SK-N-SH (cell line): ENCODE results near the gene MKRN2. TPM values are rescaled to one million over a fixed set of nuclear protein-coding genes. Genes with fewer than 3 reads are reported as not detected.
"Not testable (repeated sequence)": the region's sequence is repeated elsewhere in the genome, so short reads cannot be mapped to it uniquely, and the experiment has no call there.

Source experiments
- CTCF ChIA-PET: fragments of 300-600, 350-600 bp; formaldehyde crosslinking; extraction: SDS; loops from one replicate; lab custom pipeline; 2021; lab: Yijun Ruan, JAX
- POLR2A ChIA-PET: fragments of 350-600 bp; sonication (Branson Sonifier 250); formaldehyde crosslinking; extraction: SDS; loops from one replicate; lab custom pipeline; 2020; ENCODE audit warnings: antibody characterized with exemption, inconsistent platforms; lab: Yijun Ruan, JAX
- DNase-seq: peaks from one replicate; pipeline ENCODE4 v3.0.0; 2012
- H2AFZ ChIP-seq: fragments of 200-600 bp; sonication (generic); 2 replicates; pipeline ENCODE4 v1.8.1; 2016; ENCODE audit warnings: antibody characterized with exemption, mild to moderate bottlenecking, low read depth
- H3F3A ChIP-seq: fragments of 200-600 bp; sonication (generic); replicated peaks from 2 replicates; pipeline ENCODE3; 2016; ENCODE audit warnings: antibody characterized with exemption, mild to moderate bottlenecking; ENCODE audit not compliant: insufficient read depth
- H3K27ac ChIP-seq, 2 experiments: fragments of 200-500 bp in 1 of 2; fragments of 200-600 bp in 1 of 2; sonication (Bioruptor generic) in 1 of 2; sonication (generic), shearing (Covaris generic) in 1 of 2; 2 replicates each; pipeline versions ENCODE4 v1.5.1 to v1.6.1; 2014 to 2016; ENCODE audit warnings: low read depth in 2 of 2, inconsistent platforms in 1 of 2, low read length in 1 of 2, mild to moderate bottlenecking in 1 of 2, mixed read lengths in 1 of 2
- H3K27me3 ChIP-seq: fragments of 200-600 bp; sonication (generic), shearing (Covaris generic); 2 replicates; pipeline ENCODE4 v1.6.1; 2016; ENCODE audit warnings: mixed run types; ENCODE audit not compliant: insufficient read depth
- H3K36me3 ChIP-seq, 2 experiments: fragments of 200-500 bp in 1 of 2; fragments of 200-600 bp in 1 of 2; sonication (Bioruptor generic) in 1 of 2; sonication (generic) in 1 of 2; replicated peaks in 1 of 2; 2 replicates each; pipeline versions ENCODE3 to v1.5.1; 2014 to 2016; ENCODE audit warnings: low read length in 1 of 2, mild to moderate bottlenecking in 1 of 2; ENCODE audit not compliant: insufficient read depth in 2 of 2, control insufficient read depth in 1 of 2
- H3K4me1 ChIP-seq, 2 experiments: fragments of 200-500 bp in 1 of 2; fragments of 200-600 bp in 1 of 2; sonication (Bioruptor generic) in 1 of 2; sonication (generic), shearing (Covaris generic) in 1 of 2; 2 replicates each; pipeline versions ENCODE4 v1.5.1 to v1.6.1; 2014 to 2016; ENCODE audit warnings: low read depth in 1 of 2, low read length in 1 of 2, mixed run types in 1 of 2; ENCODE audit not compliant: insufficient read depth in 2 of 2, control insufficient read depth in 1 of 2
- H3K4me2 ChIP-seq: fragments of 200-600 bp; sonication (generic), shearing (Covaris generic); 2 replicates; pipeline ENCODE4 v1.6.1; 2017; ENCODE audit warnings: mixed run types
- H3K4me3 ChIP-seq, 2 experiments: fragments of 200-500 bp in 1 of 2; fragments of 200-600 bp in 1 of 2; sonication (Bioruptor generic) in 1 of 2; sonication (generic), shearing (Covaris generic) in 1 of 2; 2 replicates each; pipeline versions ENCODE4 v1.5.1 to v1.8.1; 2014 to 2016; ENCODE audit warnings: low read depth in 2 of 2, inconsistent platforms in 1 of 2, low read length in 1 of 2, mild to moderate bottlenecking in 1 of 2, mixed read lengths in 1 of 2, moderate library complexity in 1 of 2
- H3K79me2 ChIP-seq: fragments of 200-600 bp; sonication (generic); 2 replicates; pipeline ENCODE4 v1.8.1; 2017; ENCODE audit warnings: mild to moderate bottlenecking; ENCODE audit not compliant: insufficient read depth
- H3K9ac ChIP-seq: fragments of 200-600 bp; sonication (generic); 2 replicates; pipeline ENCODE4 v1.6.1; 2017; ENCODE audit warnings: mixed run types
- H3K9me2 ChIP-seq: fragments of 200-600 bp; sonication (generic); 2 replicates; pipeline ENCODE4 v1.6.1; 2017; ENCODE audit warnings: mixed run types
- H3K9me3 ChIP-seq: fragments of 200-600 bp; sonication (generic); 2 replicates; pipeline ENCODE4 v1.6.1; 2017; ENCODE audit warnings: mixed run types, mild to moderate bottlenecking, moderate library complexity
- H4K20me1 ChIP-seq: fragments of 200-600 bp; sonication (generic); 2 replicates; pipeline ENCODE4 v1.6.1; 2017; ENCODE audit warnings: mild to moderate bottlenecking, mixed run types; ENCODE audit not compliant: insufficient read depth
- CHD2 ChIP-seq: fragments of 150-350 bp; IDR thresholded peaks from 2 replicates; pipeline ENCODE4 v1.6.1; 2018; ENCODE audit warnings: low read length; ENCODE audit not compliant: partially characterized antibody
- FOSL2 ChIP-seq: IDR thresholded peaks from 2 replicates; pipeline ENCODE4 v1.4.0; 2012; ENCODE audit warnings: low read depth, mild to moderate bottlenecking, moderate library complexity, borderline replicate concordance
- NFIC ChIP-seq: IDR thresholded peaks from 2 replicates; pipeline ENCODE4 v1.4.0; 2012; ENCODE audit warnings: borderline replicate concordance
- RAD21 ChIP-seq: IDR thresholded peaks from 2 replicates; pipeline ENCODE4 v1.6.1; 2012; ENCODE audit warnings: mild to moderate bottlenecking, low read length
- RCOR1 ChIP-seq: fragments of 150-350 bp; IDR thresholded peaks from 2 replicates; pipeline ENCODE4 v1.6.1; 2017; ENCODE audit warnings: antibody characterized with exemption, low read length
- WGBS: methylation state at CpG from one replicate; pipeline ENCODE4 v1.1.6; 2017; ENCODE audit warnings: low lambda C conversion rate; 5-methylcytosine and 5-hydroxymethylcytosine counted together
- polyA plus RNA-seq, 3 experiments: library from polyadenylated mRNA; depleted of rRNA; stranded (reverse); fragments of >200 nt; gene quantifications; 2 replicates each; pipeline ENCODE4 v1.2.3, GENCODE V29; 2012
- TF ChIP-seq, protein P1 (sequence below): fragments of 200-600 bp; sonication (generic); IDR thresholded peaks from 2 replicates; pipeline ENCODE4 v1.6.1; 2017; ENCODE audit warnings: antibody characterized with exemption, mild to moderate bottlenecking, moderate library complexity
- TF ChIP-seq, protein P2 (sequence below): IDR thresholded peaks from 2 replicates; pipeline ENCODE4; 2012

The MKRN2 gene
- polyA plus RNA-seq, 1 of the 3 experiments (the other 2 are of a cell fraction), result 29.8 TPM

DNA sequence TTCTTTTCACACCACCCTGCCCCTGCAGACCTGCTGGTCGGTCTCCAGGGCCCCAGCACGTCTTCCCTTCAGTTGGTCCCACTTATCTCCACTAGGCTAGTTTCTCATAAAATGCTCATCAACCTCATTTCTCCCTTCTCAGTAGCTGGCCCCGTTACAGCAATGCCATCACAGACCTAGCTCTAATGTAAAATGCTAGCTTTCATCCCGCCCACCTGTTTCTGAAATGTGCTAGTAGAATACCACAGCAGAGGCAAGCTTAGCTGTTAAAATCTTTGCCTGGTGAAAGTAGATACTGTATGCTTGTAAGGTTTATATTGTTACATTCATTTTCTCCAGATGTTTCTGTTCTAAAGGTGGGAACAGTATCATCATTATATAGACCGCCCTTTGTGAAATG is 24.7 kb upstream of the MKRN2 start (continued):
- TF ChIP-seq CHD2 (no peak), FOSL2 (no peak)
- TF ChIP-seq, all 33 proteins: peak for 0

DNA sequence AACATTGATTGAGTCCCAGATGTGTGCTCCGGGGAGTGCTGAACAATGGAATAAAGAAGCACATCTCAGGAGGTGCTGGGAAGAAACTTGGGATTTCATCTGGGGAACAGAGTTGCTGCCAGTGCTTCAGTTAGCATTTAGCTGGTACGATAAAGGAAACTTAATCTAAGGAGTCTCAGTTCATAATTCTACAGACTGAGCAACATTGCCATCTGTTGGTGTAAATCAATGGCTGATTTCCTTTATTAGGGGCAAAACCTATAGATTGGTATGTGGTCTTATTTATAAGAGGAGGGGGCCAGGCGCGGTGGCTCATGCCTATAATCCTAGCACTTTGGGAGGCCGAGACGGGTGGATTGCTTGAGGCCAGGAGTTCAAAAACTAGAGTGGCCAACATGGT is 20.5 kb upstream of the MKRN2 start:
- no peak for DNase-seq
- Histone ChIP-seq H3F3A (no peaks in the 10 kb centered on the region), H3K9me2 (no peaks in the 10 kb centered on the region), H2AFZ (no peak overlapping the region), H3K4me2 (no peak overlapping the region), H3K4me1 (no peaks in the 10 kb centered on the region), H3K27me3 (no peaks in the 10 kb centered on the region), H3K9me3 (no peaks in the 10 kb centered on the region), H3K4me3 (no peak overlapping the region), H3K79me2 (no peaks in the 10 kb centered on the region), H4K20me1 (no peaks in the 10 kb centered on the region), H3K27ac (no peak overlapping the region), H3K9ac (no peak overlapping the region), H3K36me3 (peaks cover 12 to 16% of the 10 kb centered on the region in 2 experiments)
- 90% methylated on average over 6 of the region's 6 CpGs for WGBS
- ChIA-PET CTCF (interaction anchor here (0.7 to 2.4 kb wide), 3 partner anchors 16 to 53 kb away, joined by 3 to 8 read pairs (median 3); partner anchors contain the start of gene TSEN2), POLR2A (no interaction called here)
- TF ChIP-seq, protein P1, sequence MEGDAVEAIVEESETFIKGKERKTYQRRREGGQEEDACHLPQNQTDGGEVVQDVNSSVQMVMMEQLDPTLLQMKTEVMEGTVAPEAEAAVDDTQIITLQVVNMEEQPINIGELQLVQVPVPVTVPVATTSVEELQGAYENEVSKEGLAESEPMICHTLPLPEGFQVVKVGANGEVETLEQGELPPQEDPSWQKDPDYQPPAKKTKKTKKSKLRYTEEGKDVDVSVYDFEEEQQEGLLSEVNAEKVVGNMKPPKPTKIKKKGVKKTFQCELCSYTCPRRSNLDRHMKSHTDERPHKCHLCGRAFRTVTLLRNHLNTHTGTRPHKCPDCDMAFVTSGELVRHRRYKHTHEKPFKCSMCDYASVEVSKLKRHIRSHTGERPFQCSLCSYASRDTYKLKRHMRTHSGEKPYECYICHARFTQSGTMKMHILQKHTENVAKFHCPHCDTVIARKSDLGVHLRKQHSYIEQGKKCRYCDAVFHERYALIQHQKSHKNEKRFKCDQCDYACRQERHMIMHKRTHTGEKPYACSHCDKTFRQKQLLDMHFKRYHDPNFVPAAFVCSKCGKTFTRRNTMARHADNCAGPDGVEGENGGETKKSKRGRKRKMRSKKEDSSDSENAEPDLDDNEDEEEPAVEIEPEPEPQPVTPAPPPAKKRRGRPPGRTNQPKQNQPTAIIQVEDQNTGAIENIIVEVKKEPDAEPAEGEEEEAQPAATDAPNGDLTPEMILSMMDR, result peak; percentile 33; the same call in 1 of the 2 replicates
- no peak for TF ChIP-seq NFIC
- peak; percentile 39 for TF ChIP-seq RAD21

DNA sequence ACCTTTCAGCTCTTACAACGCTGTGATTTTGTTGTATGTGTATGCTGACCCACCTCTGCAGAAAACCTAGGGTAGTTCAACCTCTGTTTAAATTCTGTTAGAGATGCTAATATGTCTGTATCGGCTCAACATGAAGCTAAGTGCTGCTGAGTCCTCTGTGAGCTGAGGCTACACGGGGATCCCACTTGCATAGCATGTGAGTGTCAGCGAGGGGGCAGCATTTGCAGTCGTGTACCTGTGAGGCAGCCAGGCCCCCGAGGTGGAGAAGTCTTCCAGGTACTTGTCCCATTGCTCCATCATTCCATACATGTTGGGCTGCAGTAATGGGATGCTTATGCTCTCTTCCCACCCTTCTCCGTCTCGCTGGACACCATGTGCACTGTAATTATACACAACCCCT is 15.3 kb upstream of the MKRN2 start:
- Histone ChIP-seq H2AFZ (no peak overlapping the region), H3K9ac (no peak overlapping the region), H3K79me2 (no peaks in the 10 kb centered on the region), H3K4me2 (no peak overlapping the region), H3K27me3 (no peaks in the 10 kb centered on the region), H3K4me3 (no peak overlapping the region), H3K36me3 (peaks cover 0 to 3% of the 10 kb centered on the region in 2 experiments), H3K9me3 (no peaks in the 10 kb centered on the region), H3F3A (no peaks in the 10 kb centered on the region), H4K20me1 (no peaks in the 10 kb centered on the region), H3K27ac (no peak overlapping the region), H3K9me2 (no peaks in the 10 kb centered on the region), H3K4me1 (peaks cover 0 to 2% of the 10 kb centered on the region in 2 experiments; a peak in 1 of 4 replicates)
- 64% methylated on average over 8 of the region's 8 CpGs for WGBS
- CTCF ChIA-PET, result interaction anchor here (1.0 to 1.2 kb wide), 2 partner anchors 18 to 40 kb away, joined by 3 read pairs; no protein-coding TSS in a partner anchor
- POLR2A ChIA-PET, result no interaction called here
- peak; percentile 18 for DNase-seq
- TF ChIP-seq RAD21, result 0 out of 2 replicates have a peak, but pooled peaks have one; percentile 5
- TF ChIP-seq, protein P2, sequence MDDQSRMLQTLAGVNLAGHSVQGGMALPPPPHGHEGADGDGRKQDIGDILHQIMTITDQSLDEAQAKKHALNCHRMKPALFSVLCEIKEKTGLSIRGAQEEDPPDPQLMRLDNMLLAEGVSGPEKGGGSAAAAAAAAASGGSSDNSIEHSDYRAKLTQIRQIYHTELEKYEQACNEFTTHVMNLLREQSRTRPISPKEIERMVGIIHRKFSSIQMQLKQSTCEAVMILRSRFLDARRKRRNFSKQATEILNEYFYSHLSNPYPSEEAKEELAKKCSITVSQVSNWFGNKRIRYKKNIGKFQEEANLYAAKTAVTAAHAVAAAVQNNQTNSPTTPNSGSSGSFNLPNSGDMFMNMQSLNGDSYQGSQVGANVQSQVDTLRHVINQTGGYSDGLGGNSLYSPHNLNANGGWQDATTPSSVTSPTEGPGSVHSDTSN, result no peak
- TF ChIP-seq, protein P1, result 0 out of 2 replicates have a peak, but pooled peaks have one; percentile 23
- no peak for TF ChIP-seq RCOR1

DNA sequence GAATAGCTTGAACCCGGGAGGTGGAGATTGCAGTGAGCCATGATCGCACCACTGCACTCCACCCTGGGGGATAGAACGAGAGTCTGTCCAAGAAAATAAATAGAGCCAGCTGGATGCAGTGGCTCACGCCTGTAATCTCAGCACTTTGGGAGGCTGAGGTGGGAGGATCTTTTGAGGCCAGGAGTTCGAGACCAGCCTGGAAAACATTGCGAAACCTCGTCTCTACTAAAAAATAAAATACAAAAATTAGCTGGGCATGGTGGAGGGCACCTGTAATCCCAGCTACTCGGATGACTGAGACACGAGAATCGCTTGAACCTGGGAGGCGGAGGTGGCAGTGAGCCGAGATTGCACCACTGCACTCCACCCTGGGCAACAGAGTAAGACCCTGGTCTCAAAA is 13.4 kb upstream of the MKRN2 start:
- H3F3A ChIP-seq, H3K79me2 ChIP-seq, DNase-seq, POLR2A ChIA-PET, H3K9ac ChIP-seq, H3K4me1 ChIP-seq, CTCF ChIA-PET, H3K36me3 ChIP-seq, H3K4me2 ChIP-seq, H3K27ac ChIP-seq, H4K20me1 ChIP-seq, H3K27me3 ChIP-seq, H3K9me2 ChIP-seq, H3K4me3 ChIP-seq, H2AFZ ChIP-seq, H3K9me3 ChIP-seq: not testable (repeated sequence)
- WGBS, result 94% methylated on average over 12 of the region's 12 CpGs
